Astrocyte (in vitro differentiated cells and primary cell): Measurements from ENCODE around the gene IQSEC3.
"Not testable (repeated sequence)": the region's sequence is repeated elsewhere in the genome, so short reads cannot be mapped to it uniquely, and the experiment has no call there.

ENCODE experiments used
- CTCF ChIP-seq: IDR thresholded peaks from 2 replicates; pipeline ENCODE4 v1.5.1; 2011; ENCODE audit warnings: low read depth, mild to moderate bottlenecking, inconsistent platforms, low read length, moderate library complexity; ENCODE audit not compliant: insufficient read depth
- EZH2 ChIP-seq: IDR thresholded peaks from 2 replicates; pipeline ENCODE4 v1.6.1; 2012; ENCODE audit warnings: mild to moderate bottlenecking, low read length, inconsistent platforms; ENCODE audit not compliant: insufficient read depth

GRCh38 chr12:27904-28303, 38.7 kb upstream of the IQSEC3 start:
- TF ChIP-seq CTCF, EZH2: not testable (repeated sequence)
